ENCODE measurements around the gene C20orf204.
A peak's percentile ranks its signal among the peaks of the same experiment; 100 is the strongest.

The C20orf204 gene

GRCh38 chr20:64072498-64073063, 36.6 kb downstream of the C20orf204 start:
- no peak for DNase-seq

- no peak for DNase-seq
Measured at GRCh38 chr20:64073476-64074183, 37.6 kb downstream of the C20orf204 start.

- no peak for DNase-seq
Measured at GRCh38 chr20:64074184-64074789, 38.3 kb downstream of the C20orf204 start.

- no peak for DNase-seq
Measured at GRCh38 chr20:64074963-64075362, 39.0 kb downstream of the C20orf204 start.

- no peak for DNase-seq
Measured at GRCh38 chr20:64075556-64075955, 39.6 kb downstream of the C20orf204 start.

GRCh38 chr20:64076061-64076997, 40.3 kb downstream of the C20orf204 start:
- no peak for DNase-seq

GRCh38 chr20:64077094-64077493, 41.1 kb downstream of the C20orf204 start:
- no peak for DNase-seq

GRCh38 chr20:64077541-64077875, 41.5 kb downstream of the C20orf204 start:
- DNase-seq = no peak

GRCh38 chr20:64077876-64078551, 42.0 kb downstream of the C20orf204 start:
- no peak for DNase-seq

- DNase-seq = no peak
Measured at GRCh38 chr20:64078934-64079272, 42.9 kb downstream of the C20orf204 start.

GRCh38 chr20:64079273-64080012, 43.5 kb downstream of the C20orf204 start, which contains the start of gene RGS19:
RGS19 (minus strand) TSS chr20:64079518; CDS start chr20:64076886, 2,632 bp downstream.
- DNase-seq = peak in 1 of 2 donors; percentile 55

GRCh38 chr20:64080013-64080812, 44.2 kb downstream of the C20orf204 start, which contains the start of gene OPRL1:
OPRL1 (plus strand) TSS chr20:64080082; CDS start chr20:64092721, 12,639 bp downstream.
- DNase-seq = no peak

GRCh38 chr20:64080813-64081623, 45.0 kb downstream of the C20orf204 start:
- no peak for DNase-seq

- DNase-seq = no peak
Measured at GRCh38 chr20:64081624-64081964, 45.6 kb downstream of the C20orf204 start.

GRCh38 chr20:64082126-64082731, 46.2 kb downstream of the C20orf204 start:
- peak in 1 of 2 donors; percentile 26 for DNase-seq

GRCh38 chr20:64082820-64083377, 46.9 kb downstream of the C20orf204 start:
- no peak for DNase-seq

GRCh38 chr20:64083378-64083803, 47.4 kb downstream of the C20orf204 start:
- DNase-seq = peak; percentile 39 to 49

- DNase-seq = no peak
Measured at GRCh38 chr20:64083804-64084684, 48.1 kb downstream of the C20orf204 start, which contains the start of gene LKAAEAR1. LKAAEAR1 (minus strand) TSS chr20:64084398; CDS start chr20:64084219, 179 bp downstream.
